Left renal pelvis (tissue), 4 donors: ENCODE results near the gene STOX2. TPM values are rescaled to one million over a fixed set of nuclear protein-coding genes. Genes with fewer than 3 reads are reported as not detected.

Source experiments
- DNase-seq, 4 donors: peaks; one replicate each; pipeline ENCODE4 v3.0.0-alpha.2; 2013; ENCODE audit warnings: low read depth in 4 of 4, low spot score in 3 of 4
- polyA plus RNA-seq, 4 donors: library from polyadenylated mRNA; unstranded; fragments of 120-200 nt; gene quantifications; one replicate each; pipeline ENCODE4 v1.2.1, GENCODE V29; 2013; ENCODE audit not compliant: insufficient read length in 4 of 4

STOX2 gene
- polyA plus RNA-seq, 4 donors = 9.0 to 13.5 (median 9.6) TPM

DNA sequence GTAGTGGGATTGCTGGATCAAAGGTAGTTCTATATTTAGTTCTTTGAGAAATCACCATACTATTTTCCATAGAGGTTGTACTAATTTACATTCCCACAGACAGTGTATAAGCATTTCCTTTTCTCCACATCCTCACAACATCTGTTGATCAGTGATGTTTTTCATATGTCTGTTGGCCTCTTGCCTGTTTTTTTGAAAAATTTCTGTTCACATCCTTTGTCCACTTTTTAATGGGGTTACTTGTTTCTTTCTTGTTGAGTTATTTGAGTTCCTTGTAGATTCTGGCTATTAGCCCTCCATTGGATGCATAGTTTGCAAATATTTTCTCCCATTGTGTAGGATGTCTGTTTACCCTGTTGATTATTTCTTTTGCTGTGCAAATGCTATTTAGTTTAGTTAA, 72.6 kb downstream of the STOX2 start:
- no peak for DNase-seq

DNA sequence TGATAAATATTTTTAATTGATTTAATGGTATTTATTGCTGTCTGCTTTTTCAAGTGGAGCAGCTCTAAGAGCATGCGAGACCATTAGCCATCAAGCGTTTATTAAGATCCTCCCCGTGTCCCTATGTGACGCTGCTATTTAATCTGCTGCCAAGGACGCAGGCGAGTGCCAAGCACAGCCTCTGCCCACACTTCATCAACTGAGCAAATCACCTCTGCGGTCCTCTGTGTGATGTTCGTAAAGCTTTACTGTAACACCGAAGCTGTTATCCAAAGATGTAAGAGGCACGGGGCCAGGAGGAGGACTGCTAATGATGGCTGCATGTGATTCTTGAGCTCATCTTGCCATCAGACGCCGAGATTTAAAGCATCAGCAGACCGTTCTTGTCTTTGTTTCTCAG, 79.5 kb downstream of the STOX2 start:
- no peak for DNase-seq

DNA sequence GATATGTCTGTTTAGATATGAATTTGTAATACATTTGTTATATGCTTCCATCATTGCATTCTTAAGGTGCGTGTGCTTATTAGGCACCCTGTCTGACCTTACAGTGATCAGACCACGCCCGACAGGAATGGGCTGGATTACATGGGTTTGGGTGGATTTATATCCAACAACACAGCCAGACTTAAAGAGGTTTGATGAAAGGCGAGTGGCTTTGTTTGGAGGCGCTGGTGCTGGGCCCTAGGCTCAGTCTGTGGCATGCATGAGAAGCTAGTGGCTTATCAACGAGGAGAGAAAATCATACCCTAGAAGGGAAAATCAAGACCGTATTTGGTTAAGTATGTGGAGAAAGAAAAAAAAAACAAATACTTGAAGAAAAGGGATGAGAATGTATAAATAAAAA, 80.7 kb downstream of the STOX2 start:
- no peak for DNase-seq

DNA sequence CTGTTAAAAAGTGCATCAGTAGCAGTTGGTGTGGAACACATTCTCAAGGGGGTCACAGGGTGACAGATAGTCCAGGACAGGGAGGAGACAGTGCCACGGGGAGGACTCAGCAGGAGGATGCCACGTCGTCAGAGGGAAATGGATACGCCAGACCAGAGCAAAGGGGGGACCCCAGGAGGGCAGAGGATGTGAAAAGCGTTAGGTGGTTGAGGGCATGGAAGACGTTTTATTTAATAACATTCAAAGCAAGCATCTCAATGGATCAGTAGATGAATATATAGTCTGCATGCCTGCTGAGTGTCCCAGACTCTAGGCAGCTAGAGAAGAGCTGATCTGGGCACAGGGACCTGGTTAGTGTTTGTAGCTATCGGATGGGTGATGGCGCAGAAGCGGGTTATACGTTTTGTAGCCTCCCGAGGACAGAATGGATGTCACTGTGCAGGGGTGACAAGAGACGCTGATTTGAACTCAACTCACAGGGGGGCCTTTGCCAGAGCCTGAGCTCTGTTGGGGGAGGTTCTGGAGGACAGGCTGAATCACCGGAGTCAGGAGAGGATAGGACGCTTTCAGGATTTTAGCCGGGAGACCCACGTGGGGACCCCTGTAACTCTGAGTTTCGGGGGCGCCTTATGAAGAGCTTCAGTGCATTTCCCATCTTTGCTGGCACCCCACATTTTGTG, 81.3 kb downstream of the STOX2 start:
- no peak for DNase-seq

DNA sequence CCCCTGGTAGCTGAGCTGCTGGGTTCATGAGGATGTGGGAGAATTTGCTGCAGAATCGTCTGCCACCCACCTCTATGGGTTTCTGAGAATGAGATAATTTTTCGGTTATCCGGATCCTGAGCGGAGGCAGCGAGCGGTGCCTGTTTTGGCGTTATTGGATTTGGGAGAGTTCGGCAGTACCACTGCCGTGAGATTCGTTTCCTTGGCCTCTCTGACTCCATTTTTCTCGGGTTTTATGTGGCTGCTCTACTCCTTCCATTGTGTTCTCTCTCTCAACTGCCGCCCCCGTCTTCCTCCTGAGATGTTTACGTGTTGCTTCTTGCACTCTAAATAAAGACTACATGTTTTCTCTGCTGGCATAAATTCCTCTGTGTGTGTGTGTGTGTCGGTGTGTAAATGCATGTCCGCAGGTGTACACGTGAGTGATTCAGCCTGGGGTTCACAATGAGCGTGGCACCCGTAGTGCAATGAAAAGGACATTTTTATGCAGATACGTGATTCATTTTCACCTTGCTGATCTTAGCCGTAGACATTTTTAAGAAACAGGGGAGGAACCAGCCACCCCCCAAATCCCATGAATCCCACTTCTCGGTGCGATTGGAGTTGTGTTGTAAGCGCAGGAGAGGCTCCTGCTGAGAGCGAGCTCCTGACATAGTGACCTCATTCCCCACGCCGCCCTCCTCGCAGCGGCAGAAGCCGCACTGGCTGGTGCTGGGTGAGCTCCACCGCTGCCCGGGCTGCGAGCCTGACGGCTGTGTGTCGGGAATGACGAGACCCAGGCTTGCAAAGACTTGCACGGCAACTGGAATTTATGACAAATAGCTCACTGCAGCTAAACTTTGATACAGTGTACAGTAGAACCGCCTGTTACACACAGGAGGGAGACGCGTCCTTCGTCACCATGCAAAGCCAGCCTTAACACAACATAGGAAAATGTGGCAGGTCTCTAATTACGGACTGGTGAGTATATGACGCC, 82.2 kb downstream of the STOX2 start:
- DNase-seq = peak in 2 of 4 donors; percentile 24 to 46

DNA sequence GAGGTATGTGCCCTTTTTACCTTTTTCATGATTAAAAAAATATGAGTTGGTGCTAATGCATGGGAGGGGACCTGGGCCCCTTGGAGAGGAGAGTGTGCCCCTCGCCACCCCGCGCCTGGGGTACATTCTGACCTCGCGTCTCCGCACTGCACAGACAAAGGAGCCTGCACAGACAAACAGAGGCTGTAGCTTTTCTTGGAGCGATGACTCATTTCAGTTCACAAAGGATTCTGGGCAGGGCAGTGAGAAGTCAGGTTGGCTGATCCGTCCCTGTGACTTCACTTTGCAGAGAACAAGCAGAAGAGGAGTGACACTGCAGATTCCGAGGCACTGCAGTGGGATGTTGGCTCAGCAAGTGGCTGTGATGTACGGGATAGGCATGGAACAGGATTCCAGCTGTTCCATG, 82.9 kb downstream of the STOX2 start:
- DNase-seq = peak in 3 of 4 donors; percentile 39 to 60 (median 42)

DNA sequence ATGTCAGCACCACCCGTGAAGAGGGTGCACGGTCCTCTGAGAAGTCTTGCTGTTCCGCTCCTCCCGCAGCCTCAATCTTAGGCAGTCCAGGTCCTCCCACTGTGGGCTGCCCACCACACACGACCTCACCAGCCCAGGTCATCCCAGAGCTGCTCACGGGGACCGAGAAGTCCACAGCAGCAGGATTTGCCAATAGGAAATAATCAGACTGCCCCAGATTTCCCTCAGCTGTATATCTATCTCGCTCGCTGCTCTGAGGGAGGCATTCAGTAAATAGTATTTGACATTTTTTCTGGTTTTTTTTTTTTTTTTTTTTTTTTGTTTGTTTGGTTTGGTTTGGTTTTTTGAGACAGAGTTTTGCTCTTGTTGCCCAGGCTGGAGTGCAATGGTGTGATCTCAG, 83.8 kb downstream of the STOX2 start:
- no peak for DNase-seq

DNA sequence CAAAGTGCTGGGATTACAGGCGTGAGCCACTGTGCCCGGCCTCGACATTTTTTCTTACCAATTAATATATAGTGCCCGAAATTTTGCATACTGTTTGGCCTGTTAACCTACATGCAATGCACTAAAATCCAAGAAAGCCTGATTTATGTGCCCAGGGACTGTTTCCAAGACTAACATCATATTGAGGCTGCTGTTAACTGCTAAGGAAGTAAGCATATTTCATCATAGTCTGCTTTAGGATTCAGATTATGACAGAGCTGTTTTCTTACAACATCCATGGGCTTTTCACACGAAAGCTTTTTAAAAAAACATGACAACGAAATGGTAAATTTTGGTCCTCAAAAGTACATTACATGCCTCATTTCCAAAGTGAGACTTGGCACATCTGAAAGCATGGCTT, 84.4 kb downstream of the STOX2 start:
- DNase-seq = peak in 2 of 4 donors; percentile 36 to 43

DNA sequence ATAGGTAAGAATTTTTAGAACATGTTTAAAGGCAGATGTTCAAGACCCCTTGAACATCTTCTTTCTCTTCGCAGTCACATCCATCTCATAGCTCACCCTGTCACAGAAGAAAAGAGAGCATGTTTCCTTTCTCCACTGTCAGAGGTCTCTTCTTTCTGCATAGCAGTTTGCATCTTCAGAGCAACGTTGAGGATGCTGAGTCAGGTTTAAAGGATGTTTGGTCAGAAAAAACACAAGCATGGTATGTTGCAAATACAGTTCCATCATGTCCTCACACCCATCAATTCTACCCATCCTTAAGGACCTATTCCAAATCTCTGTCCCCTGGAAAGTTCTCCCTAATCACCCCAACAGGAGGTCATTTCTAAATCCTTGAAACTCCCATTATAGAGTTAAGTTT, 84.8 kb downstream of the STOX2 start:
- DNase-seq = no peak

DNA sequence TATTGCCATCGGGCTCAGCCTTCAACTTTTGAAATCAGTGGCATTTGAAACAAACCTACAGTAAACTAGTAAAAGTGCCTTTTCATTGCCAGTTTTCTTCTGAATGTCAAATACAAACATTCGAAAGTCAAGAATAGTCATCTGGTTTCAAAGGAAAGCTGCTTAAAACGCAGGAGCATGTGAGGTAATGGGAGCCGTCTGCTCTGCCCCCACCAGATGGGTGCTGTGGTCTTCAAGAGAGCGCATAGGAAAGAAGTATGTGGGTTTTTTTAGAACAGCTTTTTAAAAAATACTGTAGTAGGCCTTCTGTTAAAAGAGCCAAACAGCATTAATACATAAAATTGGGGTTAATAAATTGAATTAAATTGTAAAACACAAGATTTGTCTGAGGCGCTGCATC, 88.6 kb downstream of the STOX2 start:
- no peak for DNase-seq

DNA sequence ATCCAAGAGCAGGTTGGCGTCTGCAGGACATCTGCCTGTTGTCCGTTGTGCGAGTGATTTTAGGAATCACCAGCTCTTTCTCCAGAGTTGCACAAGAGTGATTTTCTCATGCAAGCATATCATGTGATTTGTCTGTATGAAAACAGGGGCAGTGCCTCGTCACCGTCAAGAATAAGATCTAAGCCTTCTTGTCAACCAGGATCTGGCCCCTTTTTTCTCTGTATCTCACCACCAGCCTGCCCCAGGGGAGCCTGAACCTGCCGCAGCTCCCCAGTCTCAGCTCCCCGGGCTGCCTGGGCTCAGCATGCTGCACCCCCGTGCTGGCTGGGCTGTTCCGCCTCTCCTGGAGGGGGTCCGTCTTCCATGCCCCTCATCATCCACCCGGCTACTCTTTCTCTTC, 90.5 kb downstream of the STOX2 start:
- DNase-seq = no peak

DNA sequence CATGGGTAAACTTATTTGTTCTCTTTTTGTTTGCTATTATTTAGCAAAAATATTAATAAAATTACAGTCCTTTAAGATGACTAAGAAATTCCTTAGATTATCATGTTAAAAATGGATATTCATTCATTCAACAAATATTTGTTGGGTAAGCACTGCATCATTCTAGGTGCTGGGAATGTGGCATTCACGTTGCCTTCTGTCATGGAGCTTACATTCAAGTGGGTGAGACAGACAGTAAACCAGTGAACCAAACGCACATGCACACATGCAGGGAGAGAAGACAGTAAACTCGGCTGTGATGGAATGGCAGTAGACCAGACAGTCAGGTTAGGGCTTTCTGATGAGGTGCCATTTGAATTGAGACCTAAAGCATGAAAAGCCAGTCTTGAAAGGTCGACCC, 91.8 kb downstream of the STOX2 start:
- no peak for DNase-seq

DNA sequence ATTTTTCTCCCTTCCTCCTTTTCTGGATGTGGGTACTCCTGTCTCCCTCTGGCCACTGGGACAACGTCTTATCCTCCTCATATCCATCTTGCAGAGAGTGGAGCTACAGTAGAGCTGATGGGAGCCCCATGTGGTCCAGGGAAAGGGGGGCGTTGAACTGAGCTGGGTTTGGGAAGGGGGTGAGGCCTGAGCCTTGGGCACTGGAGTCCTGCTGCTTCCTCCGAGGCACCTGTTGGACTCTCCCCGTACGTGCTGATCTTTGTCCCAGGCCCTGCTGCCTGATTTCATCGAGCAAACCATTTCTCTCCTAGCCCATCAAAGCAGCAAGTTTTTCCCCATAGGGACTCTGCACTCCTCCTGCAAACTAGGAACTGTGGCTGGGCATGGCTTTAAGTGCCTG, 94.3 kb downstream of the STOX2 start:
- DNase-seq = no peak

DNA sequence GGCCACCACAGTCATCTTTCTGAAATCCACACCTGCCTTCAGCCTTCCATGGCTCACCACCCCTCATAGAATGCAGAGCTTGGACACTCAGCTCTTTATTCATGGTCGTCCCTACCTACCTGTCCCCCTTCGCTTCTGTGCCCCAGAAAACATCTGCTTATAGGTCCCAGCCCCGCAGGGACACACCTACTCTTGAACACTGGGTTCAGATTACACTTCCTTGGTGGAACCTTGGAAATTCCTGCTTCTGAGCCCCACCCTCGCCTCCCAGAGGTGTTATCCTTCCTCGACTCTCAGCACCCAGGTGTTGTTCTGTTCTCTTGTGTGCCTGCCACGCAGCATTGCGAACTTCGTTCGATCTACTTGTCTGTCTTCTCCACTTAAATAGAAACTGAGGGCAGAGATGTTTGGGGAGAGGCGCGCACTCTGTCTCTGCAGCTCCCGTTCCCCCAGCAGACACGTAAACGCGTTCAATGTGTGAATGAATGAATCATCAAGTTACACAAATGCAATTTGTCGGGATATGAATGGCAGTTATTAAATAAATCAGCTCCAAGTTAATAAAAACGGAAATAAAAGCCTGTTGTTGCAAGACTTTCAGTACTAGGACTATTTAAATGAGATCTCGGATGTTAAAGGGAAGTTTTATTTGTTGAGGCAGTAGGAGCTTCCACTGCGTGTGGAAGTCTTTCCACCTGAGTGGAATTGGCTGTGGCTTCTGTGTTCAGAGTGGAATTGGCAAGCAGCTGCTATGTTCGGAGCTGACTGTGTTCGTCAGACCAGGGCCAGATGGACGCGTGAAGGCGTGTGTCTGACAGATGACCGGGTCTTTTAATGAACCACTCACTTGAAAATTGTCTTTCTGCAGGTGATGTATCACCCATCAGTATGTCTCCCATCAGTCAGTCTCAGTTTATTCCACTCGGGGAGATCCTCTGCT, 95.6 kb downstream of the STOX2 start:
- no peak for DNase-seq

DNA sequence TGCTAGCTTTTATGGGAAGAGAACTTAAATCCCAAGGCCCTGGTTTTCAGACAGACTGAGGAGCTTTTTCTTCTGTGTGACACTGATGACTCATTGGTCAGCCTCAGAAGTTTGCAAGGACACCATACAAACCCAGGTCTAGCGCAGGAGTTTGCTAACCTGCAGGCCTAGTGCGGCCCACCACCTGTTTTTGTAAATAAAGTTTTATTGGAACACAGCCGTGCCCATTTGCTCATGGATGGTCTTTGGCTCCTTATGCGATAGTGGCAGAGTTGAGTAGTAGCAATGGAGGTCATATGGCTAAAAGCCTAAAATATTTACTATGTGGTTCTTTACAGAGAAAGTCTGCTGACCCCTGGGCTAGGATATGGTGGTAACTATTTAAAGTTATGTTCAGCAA, 98.3 kb downstream of the STOX2 start:
- DNase-seq = no peak

DNA sequence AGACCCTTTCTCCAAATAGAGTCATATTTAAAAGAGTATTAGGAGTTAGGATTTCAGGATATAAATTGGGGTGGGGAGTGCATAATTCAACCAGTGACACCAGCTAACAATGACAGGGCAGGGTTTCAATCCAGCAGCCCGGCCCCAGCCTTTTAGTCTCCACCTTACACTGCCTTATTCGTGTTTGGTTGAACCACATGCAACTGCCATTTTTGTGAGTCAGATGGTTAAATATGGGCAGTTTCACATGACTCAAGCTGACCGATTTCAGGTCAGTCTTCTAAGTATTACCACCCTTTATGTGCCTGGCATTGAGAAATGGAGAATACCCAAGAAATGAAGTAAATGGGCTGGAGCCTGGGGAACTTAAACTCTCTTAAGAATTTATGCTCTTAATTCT, 102.8 kb downstream of the STOX2 start:
- DNase-seq = no peak

DNA sequence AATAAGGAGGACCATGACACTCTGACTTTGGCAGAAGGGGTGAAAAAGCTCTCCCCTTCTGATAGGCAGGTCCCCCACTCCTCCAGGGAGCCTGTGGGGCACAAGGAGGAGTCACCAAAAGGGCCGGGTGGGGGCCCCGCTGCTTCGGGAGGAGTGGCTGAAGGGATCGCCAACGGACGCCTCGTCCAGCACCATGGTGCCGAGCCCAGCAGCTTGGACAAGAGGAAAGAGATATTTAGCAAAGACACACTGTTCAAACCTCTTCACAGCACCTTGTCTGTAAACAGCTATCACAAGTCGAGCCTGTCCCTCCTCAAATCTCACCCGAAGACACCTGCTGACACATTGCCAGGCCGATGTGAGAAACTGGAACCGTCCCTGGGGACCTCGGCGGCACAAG, 105.6 kb downstream of the STOX2 start:
- no peak for DNase-seq

DNA sequence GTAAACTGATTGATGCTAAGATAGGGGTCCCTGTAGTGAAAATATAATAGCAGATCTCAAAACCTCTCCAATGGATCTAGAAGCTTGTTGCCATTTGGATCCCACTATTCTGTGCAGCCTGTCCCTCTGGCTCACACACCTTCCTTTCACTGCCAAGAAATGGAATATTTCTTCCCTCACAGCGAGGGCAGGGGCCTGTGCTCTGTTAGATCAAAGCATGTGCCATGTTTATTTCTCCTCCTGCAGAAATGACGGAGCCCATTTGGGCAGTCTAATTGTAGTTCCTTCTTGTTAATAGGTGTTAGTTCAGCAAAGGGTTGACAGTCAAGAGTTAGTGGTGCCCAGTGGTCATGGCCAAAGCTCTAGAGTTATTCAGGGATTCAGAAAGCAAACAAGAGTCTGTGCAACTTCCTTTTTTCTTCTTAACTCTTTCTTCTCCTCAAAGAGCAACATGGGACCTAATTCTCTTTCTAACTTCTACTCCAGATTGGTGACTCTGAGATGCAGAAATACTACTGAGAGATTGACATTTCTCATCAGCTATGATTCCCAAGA, 106.8 kb downstream of the STOX2 start:
- DNase-seq = no peak

DNA sequence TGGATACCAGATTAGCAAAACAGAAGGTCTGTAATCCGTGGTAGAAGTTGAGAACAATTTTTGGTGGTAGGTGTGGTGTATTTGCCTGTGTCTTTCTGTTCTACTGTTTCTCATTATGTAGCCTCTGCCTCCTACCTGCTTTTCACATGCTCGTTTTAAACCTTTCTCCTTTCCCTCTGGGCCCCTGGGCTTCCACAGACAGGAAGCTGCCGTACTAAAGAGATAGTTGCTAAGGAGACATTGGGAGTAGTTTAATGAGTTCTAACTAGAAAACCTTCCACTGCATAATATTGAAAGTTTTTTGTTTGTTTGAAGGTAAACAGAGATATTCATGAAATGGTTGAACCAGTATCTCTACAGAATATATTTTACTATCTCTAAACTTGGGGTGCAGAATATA, 107.8 kb downstream of the STOX2 start:
- DNase-seq = no peak

DNA sequence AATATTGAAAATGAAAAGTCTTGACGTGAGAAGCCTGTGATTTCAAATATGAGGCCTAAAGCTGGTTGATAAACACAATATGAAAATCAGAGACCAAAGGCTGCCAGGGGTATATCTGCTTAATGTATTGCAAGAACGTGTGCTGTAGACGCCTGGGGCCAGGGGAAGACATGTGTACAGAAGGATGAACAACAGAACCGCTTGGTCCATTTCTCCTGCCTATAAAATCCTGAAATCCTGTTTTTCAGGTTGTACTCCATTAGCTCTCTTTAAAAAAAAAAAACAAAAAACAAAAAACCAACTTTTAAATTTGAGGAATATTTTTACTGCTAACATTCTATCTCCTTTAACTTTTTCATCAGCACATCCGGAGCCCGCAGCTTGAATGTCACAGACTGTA, 109.2 kb downstream of the STOX2 start:
- DNase-seq = no peak
